Measurements from ENCODE around the gene LYSET. TPM values are rescaled to one million over a fixed set of nuclear protein-coding genes. Genes with fewer than 3 reads are reported as not detected.
"Not testable (repeated sequence)": the region's sequence is repeated elsewhere in the genome, so short reads cannot be mapped to it uniquely, and the experiment has no call there.

LYSET gene
- total RNA-seq, 2 experiments from 2014 or later = 12.0 to 19.7 TPM

DNA sequence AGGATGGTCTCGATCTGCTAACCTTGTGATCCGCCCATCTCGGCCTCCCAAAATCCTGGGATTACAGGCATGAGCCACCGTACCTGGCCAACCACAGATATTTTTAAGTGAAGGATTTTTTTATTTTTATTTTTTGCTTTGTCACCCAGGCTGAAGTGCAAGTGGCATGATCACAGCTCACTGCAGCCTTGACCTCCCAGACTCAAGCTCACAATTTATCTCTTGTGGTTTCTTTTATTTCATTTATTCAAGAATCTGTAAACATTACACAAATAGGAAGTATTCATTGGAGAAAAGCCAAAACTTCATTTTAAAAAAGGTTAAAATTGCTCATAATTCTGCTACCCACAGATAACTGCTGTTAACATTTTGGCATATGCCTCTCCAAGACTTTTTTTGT, 13.7 kb upstream of the LYSET start:
- Histone ChIP-seq H3K9me3 (ENCODE audit: low read length) (no peaks in the 10 kb centered on the region), H3K4me3 (ENCODE audit: low read depth, low read length, poor library complexity, severe bottlenecking) (no peak overlapping the region), H3K79me2 (ENCODE audit: insufficient read depth, low read depth, low read length) (no peaks in the 10 kb centered on the region), H2AFZ (ENCODE audit: low read length) (no peak overlapping the region), H3K27ac (ENCODE audit: low read depth, low read length, poor library complexity, severe bottlenecking) (no peak overlapping the region), H4K20me1 (ENCODE audit: insufficient read depth, low read length) (no peaks in the 10 kb centered on the region), H3K4me1 (ENCODE audit: insufficient read depth, low read length, poor library complexity, severe bottlenecking) (no peaks in the 10 kb centered on the region), H3K36me3 (ENCODE audit: insufficient read depth, low read length) (no peaks in the 10 kb centered on the region), H3K4me2 (ENCODE audit: low read length) (no peak overlapping the region), H3K9me2 (ENCODE audit: insufficient read depth, low read length) (no peaks in the 10 kb centered on the region)
- TF ChIP-seq EZH2phosphoT487 (IDR thresholded peaks at IDR 0.05; ENCODE audit: borderline replicate concordance, low read depth, low read length) = no peak
- TF ChIP-seq, protein P1, sequence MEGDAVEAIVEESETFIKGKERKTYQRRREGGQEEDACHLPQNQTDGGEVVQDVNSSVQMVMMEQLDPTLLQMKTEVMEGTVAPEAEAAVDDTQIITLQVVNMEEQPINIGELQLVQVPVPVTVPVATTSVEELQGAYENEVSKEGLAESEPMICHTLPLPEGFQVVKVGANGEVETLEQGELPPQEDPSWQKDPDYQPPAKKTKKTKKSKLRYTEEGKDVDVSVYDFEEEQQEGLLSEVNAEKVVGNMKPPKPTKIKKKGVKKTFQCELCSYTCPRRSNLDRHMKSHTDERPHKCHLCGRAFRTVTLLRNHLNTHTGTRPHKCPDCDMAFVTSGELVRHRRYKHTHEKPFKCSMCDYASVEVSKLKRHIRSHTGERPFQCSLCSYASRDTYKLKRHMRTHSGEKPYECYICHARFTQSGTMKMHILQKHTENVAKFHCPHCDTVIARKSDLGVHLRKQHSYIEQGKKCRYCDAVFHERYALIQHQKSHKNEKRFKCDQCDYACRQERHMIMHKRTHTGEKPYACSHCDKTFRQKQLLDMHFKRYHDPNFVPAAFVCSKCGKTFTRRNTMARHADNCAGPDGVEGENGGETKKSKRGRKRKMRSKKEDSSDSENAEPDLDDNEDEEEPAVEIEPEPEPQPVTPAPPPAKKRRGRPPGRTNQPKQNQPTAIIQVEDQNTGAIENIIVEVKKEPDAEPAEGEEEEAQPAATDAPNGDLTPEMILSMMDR (conservative IDR thresholded peaks at IDR 0.05; ENCODE audit: low read length) = no peak
- ChIA-PET POLR2A (interaction anchor here (0.6 to 0.7 kb wide), 2 partner anchors 44 to 532 kb away, joined by 3 to 6 read pairs; no protein-coding TSS in a partner anchor), CTCF (ENCODE audit: unreplicated experiment) (no interaction called here)
- intact Hi-C loops (cut with micrococcal nuclease; ENCODE audit: unreplicated experiment) = no loop called here
- no TSS peak for BruUV-seq (replicated peaks)
- DNase-seq (ENCODE audit: low spot score) = no peak

DNA sequence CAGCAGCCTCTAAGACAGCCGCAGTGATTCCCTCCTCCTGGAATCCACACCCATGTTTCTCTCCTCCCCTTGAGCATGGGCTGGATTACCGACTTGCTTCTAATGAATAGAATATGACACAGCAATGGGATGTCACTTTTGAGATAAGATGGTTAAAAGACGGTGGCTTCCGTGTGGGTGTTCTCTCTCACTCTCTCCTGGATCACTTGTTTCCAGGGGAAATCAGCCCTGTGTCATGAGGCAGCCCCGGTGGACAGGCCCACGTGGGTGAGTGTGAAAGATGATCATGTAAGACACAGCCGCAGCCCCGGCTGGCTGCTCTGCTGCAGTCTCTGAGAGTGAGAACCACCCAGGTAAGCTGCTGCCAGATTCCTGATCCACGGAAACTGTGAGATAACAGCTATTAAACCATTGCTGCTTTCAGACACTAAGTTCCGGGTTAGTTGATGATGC, 11.1 kb upstream of the LYSET start:
- no peak overlapping the region for H3K4me3 ChIP-seq (ENCODE audit: low read depth, low read length, poor library complexity, severe bottlenecking)
- no peaks in the 10 kb centered on the region for H4K20me1 ChIP-seq (ENCODE audit: insufficient read depth, low read length)
- POLR2A ChIA-PET = interaction anchor here (0.6 kb wide), 1 partner anchor 1085 kb away, joined by 3 read pairs; no protein-coding TSS in a partner anchor
- no peak for TF ChIP-seq EZH2phosphoT487 (IDR thresholded peaks at IDR 0.05; ENCODE audit: borderline replicate concordance, low read depth, low read length)
- intact Hi-C loops (cut with micrococcal nuclease; ENCODE audit: unreplicated experiment) = no loop called here
- no peaks in the 10 kb centered on the region for H3K79me2 ChIP-seq (ENCODE audit: insufficient read depth, low read depth, low read length)
- no peak overlapping the region for H3K4me2 ChIP-seq (ENCODE audit: low read length)
- H3K9me3 ChIP-seq (ENCODE audit: low read length) = no peaks in the 10 kb centered on the region
- H3K36me3 ChIP-seq (ENCODE audit: insufficient read depth, low read length) = no peaks in the 10 kb centered on the region
- no peaks in the 10 kb centered on the region for H3K4me1 ChIP-seq (ENCODE audit: insufficient read depth, low read length, poor library complexity, severe bottlenecking)
- CTCF ChIA-PET (ENCODE audit: unreplicated experiment) = no interaction called here
- H3K27ac ChIP-seq (ENCODE audit: low read depth, low read length, poor library complexity, severe bottlenecking) = no peak overlapping the region
- no peaks in the 10 kb centered on the region for H3K9me2 ChIP-seq (ENCODE audit: insufficient read depth, low read length)
- no peak overlapping the region for H2AFZ ChIP-seq (ENCODE audit: low read length)
- BruUV-seq (replicated peaks) = no TSS peak
- no peak for DNase-seq (ENCODE audit: low spot score)

DNA sequence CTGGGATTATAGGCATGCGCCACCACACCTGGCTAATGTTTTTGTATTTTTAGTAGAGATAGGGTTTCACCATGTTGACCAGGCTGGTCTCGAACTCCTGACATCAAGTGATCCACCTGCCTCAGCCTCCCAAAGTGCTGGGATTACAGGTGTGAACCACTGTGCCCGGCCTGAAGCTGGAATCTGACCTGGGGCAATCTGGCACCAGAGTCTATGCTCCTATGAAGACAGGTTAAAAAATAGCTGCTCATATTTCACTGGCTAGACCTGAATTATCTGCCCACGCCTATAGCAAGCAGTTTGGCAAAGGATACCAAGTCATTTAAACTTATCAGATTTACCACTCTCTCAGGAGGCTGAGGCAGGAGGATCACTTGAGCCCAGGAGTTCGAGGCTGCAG, 10.4 kb upstream of the LYSET start:
- H3K4me2 ChIP-seq (ENCODE audit: low read length); H3K36me3 ChIP-seq (ENCODE audit: insufficient read depth, low read length); H4K20me1 ChIP-seq (ENCODE audit: insufficient read depth, low read length); BruUV-seq (replicated peaks); intact Hi-C loops (cut with micrococcal nuclease; ENCODE audit: unreplicated experiment); H3K79me2 ChIP-seq (ENCODE audit: insufficient read depth, low read depth, low read length); H3K4me3 ChIP-seq (ENCODE audit: low read depth, low read length, poor library complexity, severe bottlenecking); POLR2A ChIA-PET; CTCF ChIA-PET (ENCODE audit: unreplicated experiment); H3K9me3 ChIP-seq (ENCODE audit: low read length); H3K27ac ChIP-seq (ENCODE audit: low read depth, low read length, poor library complexity, severe bottlenecking); H2AFZ ChIP-seq (ENCODE audit: low read length); H3K4me1 ChIP-seq (ENCODE audit: insufficient read depth, low read length, poor library complexity, severe bottlenecking); DNase-seq (ENCODE audit: low spot score); H3K9me2 ChIP-seq (ENCODE audit: insufficient read depth, low read length): not testable (repeated sequence)

DNA sequence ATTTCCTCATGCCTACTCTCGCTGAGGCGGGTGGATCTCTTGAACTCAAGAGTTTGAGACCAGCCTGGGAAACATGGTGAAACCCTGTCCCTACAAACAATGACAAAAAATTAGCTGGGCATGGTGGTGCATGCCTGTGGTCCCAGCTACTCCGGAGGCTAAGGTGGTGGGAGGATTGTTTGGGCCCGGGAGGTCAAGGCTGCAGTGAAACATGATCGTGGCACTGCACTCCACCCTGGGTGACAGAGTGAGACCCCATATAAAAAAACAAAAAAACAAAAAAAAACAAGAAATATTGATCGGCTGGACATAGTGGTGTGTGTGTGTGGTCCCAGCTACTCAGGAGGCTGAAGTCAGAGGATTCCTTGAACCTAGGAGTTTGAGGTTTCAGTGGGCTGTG, 9.6 kb upstream of the LYSET start:
- Histone ChIP-seq H3K4me3 (ENCODE audit: low read depth, low read length, poor library complexity, severe bottlenecking) (no peak overlapping the region), H3K4me2 (ENCODE audit: low read length) (no peak overlapping the region), H3K79me2 (ENCODE audit: insufficient read depth, low read depth, low read length) (no peaks in the 10 kb centered on the region), H3K9me3 (ENCODE audit: low read length) (no peaks in the 10 kb centered on the region), H3K36me3 (ENCODE audit: insufficient read depth, low read length) (no peaks in the 10 kb centered on the region), H4K20me1 (ENCODE audit: insufficient read depth, low read length) (no peaks in the 10 kb centered on the region), H2AFZ (ENCODE audit: low read length) (no peak overlapping the region), H3K9me2 (ENCODE audit: insufficient read depth, low read length) (no peaks in the 10 kb centered on the region), H3K27ac (ENCODE audit: low read depth, low read length, poor library complexity, severe bottlenecking) (no peak overlapping the region), H3K4me1 (ENCODE audit: insufficient read depth, low read length, poor library complexity, severe bottlenecking) (no peaks in the 10 kb centered on the region)
- intact Hi-C loops (cut with micrococcal nuclease; ENCODE audit: unreplicated experiment) = no loop called here
- BruUV-seq (replicated peaks) = no TSS peak
- TF ChIP-seq, protein P1 (conservative IDR thresholded peaks at IDR 0.05; ENCODE audit: low read length) = no peak
- no peak for TF ChIP-seq EZH2phosphoT487 (IDR thresholded peaks at IDR 0.05; ENCODE audit: borderline replicate concordance, low read depth, low read length)
- DNase-seq (ENCODE audit: low spot score) = no peak
- POLR2A ChIA-PET = interaction anchor here (0.6 kb wide), 2 partner anchors 45 to 821 kb away, joined by 3 to 4 read pairs; no protein-coding TSS in a partner anchor
- CTCF ChIA-PET (ENCODE audit: unreplicated experiment) = no interaction called here

All from OCI-LY7 (cell line).